NCI-H510A treated with DMSO at 0.1 percent for 48 hours (cell line): ENCODE measurements around the gene PARN.
"Not testable (repeated sequence)": the region's sequence is repeated elsewhere in the genome, so short reads cannot be mapped to it uniquely, and the experiment has no call there.

Experiments used
- DNase-seq: peaks from one replicate; lab custom pipeline; 2025; lab: John Stamatoyannopoulos, UW

Gene PARN

DNA sequence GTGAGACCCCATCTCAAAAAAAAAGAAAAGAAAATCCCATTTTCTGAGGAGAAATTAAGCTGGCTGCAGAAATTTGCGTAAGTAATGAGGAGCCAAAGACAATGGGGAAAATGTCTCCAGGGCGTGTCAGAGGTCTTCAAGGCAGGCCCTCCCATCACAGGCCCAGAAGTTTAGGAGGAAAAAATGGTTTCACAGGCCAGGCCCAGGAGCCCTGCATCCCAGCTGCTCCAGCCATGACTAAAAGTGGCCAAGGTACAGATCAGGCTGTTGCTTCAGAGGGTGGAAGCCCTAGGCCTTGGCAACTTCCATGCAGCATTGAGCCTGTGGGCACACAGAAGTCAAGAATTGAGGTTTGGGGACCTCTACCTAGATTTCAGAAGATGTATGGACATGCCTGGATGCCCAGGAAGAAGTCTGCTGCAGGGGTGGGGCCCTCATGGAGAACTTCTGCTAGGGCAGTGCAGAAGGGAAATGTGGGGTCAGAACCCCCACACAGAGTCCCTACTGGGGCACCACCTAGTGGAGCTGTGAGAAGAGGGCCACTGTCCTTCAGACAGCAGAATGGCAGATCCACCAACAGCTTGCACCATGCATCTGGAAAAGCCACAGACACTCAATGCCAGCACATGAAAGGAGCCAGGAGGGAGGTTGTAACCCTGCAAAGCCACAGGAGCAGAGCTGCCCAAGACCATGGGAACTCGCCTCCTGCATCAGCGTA is 55.2 kb downstream of the PARN start:
- DNase-seq = not testable (repeated sequence)

DNA sequence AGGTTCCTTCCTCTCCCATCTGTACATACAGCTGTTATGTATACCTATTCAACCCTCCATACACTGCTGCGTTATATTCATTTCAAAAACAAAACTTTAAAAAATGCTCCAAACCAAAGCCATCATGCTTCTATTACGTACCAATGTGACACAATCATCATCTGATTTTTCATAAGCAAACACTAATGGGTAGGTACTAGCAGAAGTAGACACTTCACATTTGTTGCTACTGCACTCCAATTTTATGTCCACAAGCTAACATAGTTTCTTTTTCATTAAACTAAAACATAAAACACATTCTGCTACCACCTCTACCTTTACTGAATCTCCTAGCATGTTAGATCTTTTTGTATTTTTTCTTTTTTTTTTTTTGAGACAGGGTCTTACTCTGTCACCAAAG is 57.5 kb downstream of the PARN start:
- no peak for DNase-seq

DNA sequence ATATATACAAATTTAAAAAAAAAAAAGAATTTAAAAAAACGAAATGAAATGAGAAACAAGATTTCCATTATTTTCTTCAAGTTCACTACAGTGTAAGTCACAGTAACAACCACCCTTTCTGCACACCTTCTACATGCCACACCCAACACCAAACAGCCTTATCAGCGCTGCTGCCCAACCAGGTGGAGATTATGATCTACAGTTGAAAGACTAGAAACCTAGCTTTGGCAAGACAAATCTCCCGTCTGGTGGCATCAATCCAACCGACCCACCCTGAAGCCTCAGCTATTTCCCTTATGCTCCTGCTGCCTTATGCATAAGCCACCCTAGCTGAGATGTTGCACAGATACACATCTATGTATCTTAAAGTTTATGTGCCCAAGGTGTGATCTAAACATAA is 60.8 kb downstream of the PARN start:
- no peak for DNase-seq

DNA sequence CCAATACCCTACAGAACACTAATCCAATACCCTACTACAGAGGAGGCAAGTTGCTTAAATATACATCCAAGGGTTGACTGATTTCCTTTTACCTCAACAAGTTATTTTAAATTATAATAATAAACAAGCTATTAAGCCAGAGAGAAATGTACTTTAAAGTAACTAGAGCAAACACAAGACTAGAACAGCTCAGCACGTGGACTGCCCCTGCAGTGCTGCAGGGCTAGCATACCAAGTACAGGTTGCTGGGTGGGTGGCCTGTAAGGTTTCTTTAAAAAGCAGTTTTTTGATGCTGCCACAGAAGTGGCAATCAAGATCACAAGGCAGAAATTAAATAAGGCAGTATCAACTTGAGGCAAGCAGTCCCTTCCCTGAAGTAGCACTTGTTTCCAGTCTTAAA is 63.5 kb downstream of the PARN start:
- DNase-seq = no peak

DNA sequence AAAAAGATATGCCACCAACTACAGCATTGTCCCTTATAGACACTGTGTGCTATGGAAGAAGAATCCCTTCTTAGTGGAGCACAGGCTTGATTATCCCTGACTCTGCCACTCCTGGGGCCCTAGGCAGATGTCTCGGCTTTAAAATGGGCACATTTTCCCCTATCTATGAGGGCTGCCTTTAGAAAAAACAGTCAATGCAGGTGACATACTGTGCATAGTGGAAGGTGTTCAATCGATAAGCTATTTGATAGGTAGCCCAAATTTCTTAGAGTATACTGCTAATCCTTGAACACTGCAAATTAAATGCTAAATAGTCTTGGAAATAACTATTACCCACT is 64.4 kb downstream of the PARN start:
- no peak for DNase-seq

DNA sequence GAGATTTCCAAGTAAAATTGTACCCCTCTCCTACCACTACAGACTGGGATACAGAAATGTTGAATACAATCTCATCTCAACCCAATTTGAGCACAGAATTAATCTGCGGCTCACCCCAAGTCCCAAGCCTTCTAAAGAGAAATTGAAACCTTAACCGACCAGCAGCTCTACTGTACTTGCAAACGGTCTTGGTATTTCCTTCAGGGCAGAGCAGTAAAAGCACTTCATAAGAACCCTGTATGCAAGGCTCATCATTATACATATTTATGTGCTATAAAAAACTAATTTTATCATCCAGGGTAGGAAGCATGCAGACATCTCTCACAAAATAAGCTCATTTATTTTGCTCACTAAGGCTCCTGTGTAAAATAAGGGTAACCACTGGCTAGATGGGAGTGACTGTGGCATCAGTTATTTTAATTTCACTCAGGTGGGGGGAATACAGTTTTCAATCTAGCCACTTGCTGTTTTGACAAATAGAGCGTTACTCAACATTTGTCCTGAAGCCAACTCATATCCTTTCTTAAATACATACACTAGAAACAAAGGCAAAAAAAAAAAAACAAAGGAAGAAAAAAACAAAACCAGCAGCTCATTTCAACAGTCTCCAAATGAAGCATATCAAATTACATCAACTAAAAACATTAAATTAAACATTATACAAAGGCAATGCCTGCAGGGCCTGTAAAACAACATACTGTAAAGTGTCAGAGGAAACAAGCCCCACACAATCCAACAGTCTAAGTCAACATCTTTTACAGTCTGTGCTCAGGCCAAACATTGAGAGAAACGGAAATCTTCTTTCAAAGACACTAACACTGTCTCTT is 65.0 kb downstream of the PARN start:
- peak; percentile 56 for DNase-seq

DNA sequence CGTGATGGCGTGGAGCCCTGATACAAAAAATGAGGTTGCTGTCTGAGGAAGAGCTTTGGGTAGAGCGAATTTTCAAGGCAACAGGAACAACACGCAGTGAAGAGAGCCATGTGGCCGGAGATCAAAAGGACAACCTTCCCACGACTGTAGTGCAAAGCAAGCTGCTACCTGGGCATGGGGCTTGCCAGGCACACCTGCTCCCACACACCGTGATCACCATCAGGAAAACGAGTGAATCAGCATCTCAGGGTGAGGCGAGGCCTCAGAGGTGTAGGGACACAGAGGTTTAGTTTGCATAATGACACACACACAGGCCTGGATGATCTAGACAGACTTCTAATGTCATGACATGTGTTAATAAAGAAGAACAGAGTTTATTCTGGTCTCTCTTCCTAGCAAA is 65.7 kb downstream of the PARN start:
- DNase-seq = peak; percentile 56

DNA sequence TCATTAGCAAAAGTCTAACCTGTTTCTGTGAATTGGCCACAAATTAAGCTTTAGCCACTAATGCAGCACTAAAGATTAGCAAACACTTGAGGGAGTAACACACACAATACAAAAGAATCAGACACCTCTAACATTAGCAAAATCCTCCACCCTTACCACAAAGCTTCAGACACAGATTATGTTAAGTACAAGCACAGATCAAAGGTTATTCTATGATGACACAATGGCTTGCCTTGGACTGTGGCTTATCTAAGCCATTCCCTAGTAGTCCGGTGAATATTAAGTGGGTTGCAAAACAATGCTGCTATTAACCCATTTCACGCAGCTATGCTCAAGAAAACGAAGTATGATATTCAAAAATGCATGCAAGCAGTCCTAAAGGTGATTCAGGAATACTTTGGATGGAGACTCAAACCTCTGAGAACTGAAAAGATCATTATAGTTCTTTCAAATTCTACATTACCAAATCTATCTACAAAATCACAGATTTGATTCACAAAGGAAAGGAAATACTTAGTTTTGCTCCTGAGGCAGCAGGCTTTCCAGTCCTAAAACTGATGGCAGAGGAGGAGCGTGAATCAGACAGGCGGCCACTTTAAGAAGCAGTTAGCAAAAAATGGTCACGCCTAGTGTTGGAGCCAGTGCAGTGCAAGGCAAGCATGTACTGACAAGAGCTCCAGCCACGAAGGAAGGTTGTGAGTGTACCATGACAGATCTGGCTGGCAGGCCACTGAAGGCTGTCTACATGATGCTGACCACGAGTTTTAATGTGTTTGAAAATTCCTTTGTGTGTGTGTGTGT is 67.2 kb downstream of the PARN start:
- DNase-seq = no peak

DNA sequence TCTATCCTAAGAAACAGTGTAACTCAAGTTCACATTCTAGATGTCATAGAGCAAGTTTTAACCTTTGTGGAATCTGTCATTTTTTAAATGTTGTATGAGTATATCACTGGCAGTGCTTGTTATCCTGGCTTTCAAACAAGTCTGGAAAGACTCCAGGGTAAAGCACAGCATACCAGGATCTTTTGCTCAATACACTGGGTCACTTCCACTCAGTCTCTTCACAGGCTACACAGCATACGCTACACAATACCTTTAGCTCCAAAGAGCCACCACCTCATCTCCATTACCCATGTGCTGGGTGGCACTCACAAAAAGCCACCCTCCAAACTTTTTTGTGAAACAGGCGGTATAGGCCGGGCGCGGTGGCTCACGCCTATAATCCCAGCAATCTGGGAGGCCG is 69.5 kb downstream of the PARN start:
- DNase-seq = no peak

DNA sequence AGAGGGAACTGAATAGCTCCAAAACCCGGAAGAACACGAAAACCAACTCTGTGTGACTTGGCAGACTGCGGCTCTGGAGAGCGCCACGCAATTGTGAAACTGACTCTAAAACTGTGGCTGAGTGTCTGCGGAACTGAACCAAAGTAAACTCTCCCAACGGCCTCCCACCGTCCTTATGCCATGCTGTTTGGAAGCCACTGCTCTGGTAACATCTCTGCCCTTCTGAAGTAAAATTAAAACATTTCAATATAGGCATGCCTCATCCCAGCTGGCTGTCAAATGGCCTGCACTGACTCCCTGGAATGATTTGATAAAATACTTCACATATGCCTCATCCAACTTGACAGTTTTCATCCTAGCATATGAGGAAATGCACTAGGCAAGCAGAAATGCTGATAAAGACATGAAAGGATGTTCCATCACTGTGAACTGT is 70.2 kb downstream of the PARN start:
- peak; percentile 65 for DNase-seq

DNA sequence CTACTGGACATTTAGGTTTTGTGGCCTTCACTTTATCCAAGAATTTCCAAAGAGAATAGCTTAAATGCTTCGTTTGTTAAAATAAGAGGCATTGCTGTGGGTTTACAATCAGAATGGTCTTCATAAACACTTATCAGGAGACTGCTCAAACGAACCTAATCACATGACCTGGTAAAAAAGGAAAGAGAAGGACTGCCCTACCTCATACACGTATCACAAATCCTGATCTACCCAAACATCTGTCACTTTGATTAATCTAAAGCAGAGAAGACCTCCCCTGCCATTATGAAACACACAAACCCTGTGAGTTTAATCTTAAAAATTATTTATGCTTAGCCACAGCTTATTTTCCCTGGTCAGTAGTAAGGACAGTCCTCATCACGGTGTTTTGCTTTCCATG is 76.6 kb downstream of the PARN start:
- no peak for DNase-seq

DNA sequence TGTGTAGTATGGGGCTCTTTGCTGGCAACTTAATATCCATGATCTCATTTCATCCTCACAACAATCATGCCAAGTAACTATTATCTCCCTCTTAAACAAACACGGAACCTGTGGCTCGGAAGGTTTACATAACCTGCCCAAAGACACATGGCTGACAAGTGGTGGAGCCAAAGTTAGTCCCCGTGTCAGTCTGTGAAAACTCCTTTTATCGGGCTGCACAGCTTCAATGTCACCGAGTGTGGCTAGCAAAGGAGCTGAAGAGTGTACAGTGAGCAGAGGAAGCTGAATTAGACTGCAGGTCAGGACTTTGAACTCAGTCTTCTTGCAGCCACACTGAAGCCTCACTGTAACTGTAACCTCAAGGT is 80.3 kb downstream of the PARN start:
- peak; percentile 69 for DNase-seq

DNA sequence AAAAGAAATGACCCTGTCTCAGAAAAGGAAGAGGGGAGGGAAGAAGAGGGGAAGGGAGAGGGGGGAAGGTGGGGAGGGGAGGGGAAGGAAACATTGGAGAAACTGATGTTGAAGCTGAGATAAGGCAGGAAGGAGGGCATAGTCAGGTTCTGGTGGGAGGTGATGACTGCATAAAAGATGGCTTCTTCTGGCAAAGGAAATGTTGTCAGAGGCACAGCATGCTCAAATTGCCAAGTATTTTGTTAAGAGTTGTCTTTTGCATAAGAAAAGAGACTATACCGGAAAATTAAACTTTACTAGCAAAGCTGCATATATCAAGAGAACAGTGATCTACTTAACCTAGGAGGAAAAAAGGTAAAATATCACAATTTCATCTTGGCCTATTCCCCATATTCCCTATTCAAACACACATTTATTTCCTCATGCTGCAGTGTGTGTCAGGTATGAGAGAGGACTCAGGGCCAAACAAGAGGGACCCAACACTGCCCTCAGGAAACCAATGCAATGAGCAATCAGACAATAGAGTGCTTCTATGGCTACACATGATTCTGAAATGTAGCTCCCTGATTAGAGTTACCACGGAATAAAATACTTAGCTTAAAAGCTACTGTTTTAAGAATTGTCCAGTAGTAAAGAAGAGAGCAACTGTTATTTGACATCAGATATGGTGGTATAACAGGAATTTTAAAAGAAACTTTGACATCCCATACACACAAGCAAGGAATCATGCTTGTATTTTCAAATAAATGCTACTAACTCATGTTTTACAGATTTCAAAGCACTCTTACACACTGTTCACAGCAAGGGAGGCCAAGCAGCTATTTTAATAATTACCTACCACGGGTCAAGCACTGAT is 80.9 kb downstream of the PARN start:
- no peak for DNase-seq

DNA sequence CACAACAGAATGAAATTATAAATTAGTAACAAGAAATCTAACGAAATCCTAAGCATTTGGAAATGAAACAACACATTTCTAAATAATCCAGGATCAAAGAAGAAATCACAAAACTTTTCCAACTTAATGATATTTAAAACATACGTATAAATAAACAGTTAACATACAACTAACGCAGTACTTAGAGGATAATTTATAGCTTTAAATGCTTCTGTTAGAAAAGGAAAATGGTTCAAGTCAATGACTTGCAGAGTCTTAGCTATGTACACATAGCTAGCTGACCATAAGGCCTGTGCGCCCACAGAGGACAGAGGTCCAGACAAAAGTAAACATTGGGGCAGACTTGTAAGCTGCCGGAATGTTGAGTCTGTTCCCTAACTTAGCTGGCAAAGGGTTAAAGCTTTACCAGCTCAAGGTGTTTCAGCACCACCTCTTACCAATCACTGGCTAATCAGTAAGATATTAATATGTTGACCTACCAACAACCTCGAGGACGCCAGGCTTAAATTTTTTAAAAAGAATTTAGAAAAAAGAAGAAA is 84.6 kb downstream of the PARN start:
- DNase-seq = no peak

DNA sequence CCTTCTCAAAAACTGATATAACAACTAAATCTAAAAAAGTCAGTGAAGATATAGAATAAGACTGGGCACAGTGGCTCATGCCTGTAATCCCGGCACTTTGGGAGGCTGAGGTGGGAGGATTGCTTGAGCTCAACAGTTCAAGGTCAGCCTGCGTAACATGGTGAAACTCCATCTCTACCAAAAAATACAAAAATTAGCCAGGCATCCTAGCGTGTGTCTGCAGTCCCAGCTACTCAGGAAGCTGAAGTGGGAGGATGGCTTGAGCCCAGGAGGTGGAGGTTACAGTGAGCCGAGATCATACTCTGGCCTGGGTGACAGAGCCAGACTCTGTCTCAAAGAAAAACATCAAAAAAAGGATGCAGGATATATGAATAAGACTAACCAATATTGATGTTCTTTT is 85.2 kb downstream of the PARN start:
- not testable (repeated sequence) for DNase-seq

DNA sequence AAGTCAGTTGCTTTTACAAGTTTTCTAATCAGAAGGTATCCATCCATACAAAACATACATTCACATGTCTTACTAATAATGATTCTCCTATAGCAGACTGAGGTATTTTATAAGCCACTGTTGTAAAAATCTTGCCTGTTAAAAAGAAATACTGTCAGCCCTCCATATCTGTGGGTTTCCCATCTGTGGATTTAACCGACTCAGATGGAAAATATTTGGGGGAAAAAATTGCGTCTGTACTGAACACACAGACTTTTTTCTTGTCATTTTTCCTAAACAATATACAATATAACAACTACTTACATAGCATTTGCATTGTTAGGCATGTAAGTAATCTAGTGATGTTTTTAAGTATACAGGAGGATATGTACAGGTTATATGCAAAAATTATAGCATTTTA is 90.4 kb downstream of the PARN start:
- DNase-seq = no peak

DNA sequence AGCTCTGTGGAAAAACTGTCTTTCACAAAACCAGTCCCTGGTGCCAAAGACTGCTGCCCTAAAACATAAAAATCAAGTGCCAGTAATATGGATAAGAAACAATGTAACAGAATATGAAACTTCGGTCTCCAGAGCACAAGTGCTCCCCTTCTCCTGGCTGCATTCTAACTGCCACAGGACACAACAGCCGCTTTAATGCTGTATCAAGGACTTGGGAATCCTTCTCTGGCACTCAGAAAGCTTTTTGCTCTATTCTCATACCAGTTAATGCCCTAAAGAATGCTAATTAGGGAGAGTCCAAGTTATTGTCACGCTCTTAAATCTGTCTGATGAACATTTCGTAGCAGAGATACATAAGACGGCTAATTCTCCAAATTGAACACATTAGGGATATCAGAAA is 90.9 kb downstream of the PARN start:
- no peak for DNase-seq

DNA sequence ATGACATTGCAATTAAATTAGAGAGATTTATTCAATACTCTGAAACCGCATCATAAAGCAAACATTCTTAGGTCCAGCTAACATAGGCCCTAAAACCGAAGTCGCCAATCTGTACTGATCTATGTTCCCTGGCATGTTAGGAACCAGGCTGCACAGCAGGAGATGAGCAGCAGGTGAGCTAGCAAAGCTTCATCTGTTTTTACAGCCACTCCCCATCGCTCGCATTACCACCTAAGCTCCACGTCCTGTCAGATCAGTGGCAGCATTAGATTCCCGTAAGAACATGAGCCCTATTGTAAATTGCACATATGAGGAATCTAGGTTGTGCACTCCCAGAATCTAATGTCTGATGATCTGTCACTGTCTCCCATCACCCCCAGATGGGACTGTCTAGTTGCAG is 91.5 kb downstream of the PARN start:
- DNase-seq = no peak

DNA sequence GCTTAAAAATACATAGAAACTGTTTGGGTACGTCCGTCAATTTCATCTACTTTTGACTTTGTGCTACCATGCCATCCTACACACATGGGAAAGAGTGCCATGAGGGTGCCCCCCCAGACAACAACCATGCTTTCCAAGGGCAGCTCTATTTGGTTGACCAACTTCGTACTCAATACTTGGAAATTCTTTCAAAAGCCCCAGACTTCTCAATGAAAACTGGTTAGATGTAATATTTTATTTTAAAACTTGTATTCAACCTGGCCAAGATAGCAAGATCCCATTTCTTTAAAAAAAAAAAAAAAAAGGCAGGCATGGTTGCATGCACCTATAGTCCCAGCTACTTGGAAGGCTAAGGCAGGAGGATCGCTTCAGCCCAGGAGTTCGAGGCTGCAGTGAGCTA is 98.4 kb downstream of the PARN start:
- no peak for DNase-seq

DNA sequence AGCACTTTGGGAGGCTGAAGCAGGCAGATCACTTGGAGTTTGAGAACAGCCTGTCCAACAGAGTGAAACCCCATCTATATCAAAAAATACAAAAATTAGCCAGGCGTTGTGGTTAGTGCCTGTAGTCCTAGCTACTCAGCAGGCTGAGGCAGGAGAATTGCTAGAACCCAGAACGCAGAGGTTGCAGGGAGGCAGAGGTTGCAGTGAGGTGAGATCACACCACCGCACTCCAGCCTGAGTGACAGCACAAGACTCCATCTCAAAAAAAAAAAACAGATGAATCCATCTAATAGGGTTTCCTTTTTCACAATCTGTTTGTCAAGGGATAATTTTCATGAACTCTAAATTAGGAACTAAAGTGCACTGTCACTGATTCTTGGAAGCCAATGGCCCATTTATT is 99.0 kb downstream of the PARN start:
- no peak for DNase-seq

DNA sequence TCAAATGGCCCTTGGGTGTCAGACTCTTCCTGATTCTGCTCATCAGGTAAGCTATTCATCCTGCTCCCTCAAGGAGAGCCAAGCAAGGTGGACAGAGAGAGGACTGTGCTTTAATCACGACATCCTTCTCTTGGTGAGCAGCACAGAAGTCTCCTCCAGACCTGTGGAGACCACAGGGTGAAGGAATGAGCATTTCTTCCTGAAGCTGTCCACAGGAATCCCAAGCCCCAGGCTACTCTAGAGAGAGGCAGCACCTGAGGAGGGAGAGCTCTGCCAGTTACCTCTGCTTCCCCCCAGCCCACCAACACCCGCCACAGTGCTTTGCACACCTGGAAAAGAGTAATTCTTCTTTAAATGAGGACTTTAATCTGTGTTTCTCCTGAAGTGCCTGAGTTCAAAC is 100.0 kb downstream of the PARN start:
- no peak for DNase-seq
